HEK293 (cell line): ENCODE measurements around the gene CENPM.
A peak's percentile ranks its signal among the peaks of the same experiment; 100 is the strongest.

ENCODE experiments used
- CTCF ChIA-PET: fragments of 350-600 bp; formaldehyde crosslinking; extraction: SDS; loops from one replicate; lab custom pipeline; 2021; ENCODE audit warnings: antibody characterized with exemption; lab: Yijun Ruan, JAX
- POLR2A ChIA-PET: fragments of 300-600 bp; formaldehyde crosslinking; extraction: SDS; loops from one replicate; lab custom pipeline; 2020; ENCODE audit warnings: antibody characterized with exemption, inconsistent platforms; lab: Yijun Ruan, JAX
- H3K27ac ChIP-seq: fragments of 200-500 bp; sonication (Bioruptor generic); 2 replicates; pipeline ENCODE4 v1.5.1; 2014; ENCODE audit warnings: low read depth, low read length, control low read depth, inconsistent platforms; ENCODE audit errors: extremely low read depth
- H3K36me3 ChIP-seq, 2 experiments: fragments of 200-500 bp in 1 of 2; sonication (Bioruptor generic) in 1 of 2; 1 replicate in 1 of 2; 2 replicates in 1 of 2; pipeline ENCODE4 v1.5.1; 2014 to 2017; ENCODE audit warnings: inconsistent platforms in 2 of 2, low read length in 2 of 2; ENCODE audit not compliant: control insufficient read depth in 2 of 2, insufficient read depth in 1 of 2
- H3K4me1 ChIP-seq: fragments of 200-500 bp; sonication (Bioruptor generic); 2 replicates; pipeline ENCODE4 v1.5.1; 2014; ENCODE audit warnings: mild to moderate bottlenecking, low read length, inconsistent platforms; ENCODE audit not compliant: control insufficient read depth, insufficient read depth
- H3K4me3 ChIP-seq: 2 replicates; pipeline ENCODE4 v1.5.1; 2011; ENCODE audit warnings: low read depth, mild to moderate bottlenecking, control low read depth, low read length, moderate library complexity
- H3K9me3 ChIP-seq: fragments of 200-500 bp; sonication (Bioruptor generic); 2 replicates; pipeline ENCODE4 v1.5.1; 2014; ENCODE audit warnings: low read depth, low read length, inconsistent platforms; ENCODE audit not compliant: control insufficient read depth, insufficient read depth
- IKZF3 ChIP-seq: fragments of 450-650 bp; IDR thresholded peaks from 2 replicates; pipeline ENCODE4 v1.5.0; 2018; ENCODE audit warnings: missing biosample characterization, mild to moderate bottlenecking, missing genetic modification characterization, moderate library complexity
- KLF10 ChIP-seq: fragments of 450-650 bp; IDR thresholded peaks from 2 replicates; pipeline ENCODE4 v1.5.1; 2018; ENCODE audit warnings: missing biosample characterization, mild to moderate bottlenecking, missing genetic modification characterization
- YY1 ChIP-seq: fragments of 450-650 bp; formaldehyde crosslinking; IDR thresholded peaks from 2 replicates; pipeline ENCODE4 v1.5.1; 2018; ENCODE audit warnings: missing biosample characterization, missing genetic modification characterization
- ZNF138 ChIP-seq: fragments of 450-650 bp; formaldehyde crosslinking; IDR thresholded peaks from 2 replicates; pipeline ENCODE4 v1.5.1; 2016; ENCODE audit warnings: missing biosample characterization, missing genetic modification characterization, borderline replicate concordance
- ZNF16 ChIP-seq: fragments of 450-650 bp; formaldehyde crosslinking; IDR thresholded peaks from 2 replicates; pipeline ENCODE4 v1.5.1; 2016; ENCODE audit warnings: low read depth, missing biosample characterization, missing genetic modification characterization
- ZNF660 ChIP-seq: fragments of 450-650 bp; IDR thresholded peaks from 2 replicates; pipeline ENCODE4 v1.5.1; 2018; ENCODE audit warnings: missing biosample characterization, mild to moderate bottlenecking, missing genetic modification characterization
- ZNF664 ChIP-seq: fragments of 450-650 bp; formaldehyde crosslinking; IDR thresholded peaks from 2 replicates; pipeline ENCODE4 v1.5.1; 2016; ENCODE audit warnings: missing biosample characterization, missing genetic modification characterization
- ZNF747 ChIP-seq: fragments of 450-650 bp; formaldehyde crosslinking; IDR thresholded peaks from 2 replicates; pipeline ENCODE4 v1.5.1; 2016; ENCODE audit warnings: missing biosample characterization, missing genetic modification characterization
- TF ChIP-seq, protein P1 (sequence below): fragments of 450-650 bp; formaldehyde crosslinking; IDR thresholded peaks from 2 replicates; pipeline ENCODE4 v1.5.1; 2016; ENCODE audit warnings: missing biosample characterization, missing genetic modification characterization
- TF ChIP-seq, protein P2 (sequence below): fragments of 450-650 bp; formaldehyde crosslinking; IDR thresholded peaks from 2 replicates; pipeline ENCODE4 v1.5.1; 2016; ENCODE audit warnings: missing biosample characterization, missing genetic modification characterization, borderline replicate concordance
- TF ChIP-seq, protein P3 (sequence below): fragments of 450-650 bp; formaldehyde crosslinking; IDR thresholded peaks from 2 replicates; pipeline ENCODE4 v1.5.1; 2017; ENCODE audit warnings: missing biosample characterization, missing genetic modification characterization
- TF ChIP-seq, protein P4 (sequence below): fragments of 450-650 bp; formaldehyde crosslinking; IDR thresholded peaks from 2 replicates; pipeline ENCODE4 v1.5.1; 2016; ENCODE audit warnings: missing biosample characterization, missing genetic modification characterization
- TF ChIP-seq, protein P5 (sequence below): fragments of 450-650 bp; formaldehyde crosslinking; IDR thresholded peaks from 2 replicates; pipeline ENCODE4 v1.5.1; 2016; ENCODE audit warnings: missing biosample characterization, missing genetic modification characterization
- TF ChIP-seq, protein P6 (sequence below): fragments of 450-650 bp; IDR thresholded peaks from 2 replicates; pipeline ENCODE4 v1.5.1; 2018; ENCODE audit warnings: missing biosample characterization, missing genetic modification characterization

CENPM gene

DNA sequence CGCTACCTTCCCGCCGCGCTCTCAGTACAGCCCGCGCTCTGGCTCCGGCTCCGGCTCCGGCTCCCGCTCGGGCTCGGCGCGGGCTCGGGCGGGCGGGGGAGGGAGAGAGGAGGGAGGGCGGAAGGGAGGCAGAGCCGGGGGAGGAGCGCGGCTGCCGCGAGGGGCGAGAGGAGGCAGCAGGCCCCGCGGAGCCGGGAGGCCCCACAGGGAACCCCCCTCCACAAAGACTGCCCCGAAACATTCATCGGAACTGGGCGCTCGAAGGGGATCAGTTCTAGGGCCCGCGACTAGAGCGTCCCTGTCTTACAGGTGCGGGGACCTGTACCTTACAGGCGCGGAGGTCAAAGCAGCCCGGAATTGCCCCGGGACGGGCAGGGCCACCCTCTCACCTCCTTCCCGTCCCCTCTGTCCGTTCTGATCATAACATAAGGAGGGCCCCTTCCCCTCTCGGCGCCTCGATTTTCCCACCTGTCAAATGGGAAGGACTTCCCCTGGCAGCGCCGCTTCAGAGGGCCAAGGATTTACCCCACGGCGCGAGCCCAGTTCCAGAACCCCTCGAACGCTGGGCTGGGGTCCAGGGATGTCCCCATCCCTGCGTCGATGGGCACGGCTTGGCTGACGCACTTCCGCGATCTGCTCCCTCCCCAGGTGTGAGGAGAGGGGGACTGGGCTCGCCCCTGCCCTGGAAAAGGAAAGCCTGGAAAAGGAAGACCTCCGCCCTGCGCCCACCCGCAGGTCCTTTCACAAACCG lies 31.7 kb downstream of the CENPM start, which contains the start of gene SHISA8 (continued):
- TF ChIP-seq, protein P1, sequence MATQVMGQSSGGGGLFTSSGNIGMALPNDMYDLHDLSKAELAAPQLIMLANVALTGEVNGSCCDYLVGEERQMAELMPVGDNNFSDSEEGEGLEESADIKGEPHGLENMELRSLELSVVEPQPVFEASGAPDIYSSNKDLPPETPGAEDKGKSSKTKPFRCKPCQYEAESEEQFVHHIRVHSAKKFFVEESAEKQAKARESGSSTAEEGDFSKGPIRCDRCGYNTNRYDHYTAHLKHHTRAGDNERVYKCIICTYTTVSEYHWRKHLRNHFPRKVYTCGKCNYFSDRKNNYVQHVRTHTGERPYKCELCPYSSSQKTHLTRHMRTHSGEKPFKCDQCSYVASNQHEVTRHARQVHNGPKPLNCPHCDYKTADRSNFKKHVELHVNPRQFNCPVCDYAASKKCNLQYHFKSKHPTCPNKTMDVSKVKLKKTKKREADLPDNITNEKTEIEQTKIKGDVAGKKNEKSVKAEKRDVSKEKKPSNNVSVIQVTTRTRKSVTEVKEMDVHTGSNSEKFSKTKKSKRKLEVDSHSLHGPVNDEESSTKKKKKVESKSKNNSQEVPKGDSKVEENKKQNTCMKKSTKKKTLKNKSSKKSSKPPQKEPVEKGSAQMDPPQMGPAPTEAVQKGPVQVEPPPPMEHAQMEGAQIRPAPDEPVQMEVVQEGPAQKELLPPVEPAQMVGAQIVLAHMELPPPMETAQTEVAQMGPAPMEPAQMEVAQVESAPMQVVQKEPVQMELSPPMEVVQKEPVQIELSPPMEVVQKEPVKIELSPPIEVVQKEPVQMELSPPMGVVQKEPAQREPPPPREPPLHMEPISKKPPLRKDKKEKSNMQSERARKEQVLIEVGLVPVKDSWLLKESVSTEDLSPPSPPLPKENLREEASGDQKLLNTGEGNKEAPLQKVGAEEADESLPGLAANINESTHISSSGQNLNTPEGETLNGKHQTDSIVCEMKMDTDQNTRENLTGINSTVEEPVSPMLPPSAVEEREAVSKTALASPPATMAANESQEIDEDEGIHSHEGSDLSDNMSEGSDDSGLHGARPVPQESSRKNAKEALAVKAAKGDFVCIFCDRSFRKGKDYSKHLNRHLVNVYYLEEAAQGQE (tag by site-specific recombination): no peak
- TF ChIP-seq, protein P2, sequence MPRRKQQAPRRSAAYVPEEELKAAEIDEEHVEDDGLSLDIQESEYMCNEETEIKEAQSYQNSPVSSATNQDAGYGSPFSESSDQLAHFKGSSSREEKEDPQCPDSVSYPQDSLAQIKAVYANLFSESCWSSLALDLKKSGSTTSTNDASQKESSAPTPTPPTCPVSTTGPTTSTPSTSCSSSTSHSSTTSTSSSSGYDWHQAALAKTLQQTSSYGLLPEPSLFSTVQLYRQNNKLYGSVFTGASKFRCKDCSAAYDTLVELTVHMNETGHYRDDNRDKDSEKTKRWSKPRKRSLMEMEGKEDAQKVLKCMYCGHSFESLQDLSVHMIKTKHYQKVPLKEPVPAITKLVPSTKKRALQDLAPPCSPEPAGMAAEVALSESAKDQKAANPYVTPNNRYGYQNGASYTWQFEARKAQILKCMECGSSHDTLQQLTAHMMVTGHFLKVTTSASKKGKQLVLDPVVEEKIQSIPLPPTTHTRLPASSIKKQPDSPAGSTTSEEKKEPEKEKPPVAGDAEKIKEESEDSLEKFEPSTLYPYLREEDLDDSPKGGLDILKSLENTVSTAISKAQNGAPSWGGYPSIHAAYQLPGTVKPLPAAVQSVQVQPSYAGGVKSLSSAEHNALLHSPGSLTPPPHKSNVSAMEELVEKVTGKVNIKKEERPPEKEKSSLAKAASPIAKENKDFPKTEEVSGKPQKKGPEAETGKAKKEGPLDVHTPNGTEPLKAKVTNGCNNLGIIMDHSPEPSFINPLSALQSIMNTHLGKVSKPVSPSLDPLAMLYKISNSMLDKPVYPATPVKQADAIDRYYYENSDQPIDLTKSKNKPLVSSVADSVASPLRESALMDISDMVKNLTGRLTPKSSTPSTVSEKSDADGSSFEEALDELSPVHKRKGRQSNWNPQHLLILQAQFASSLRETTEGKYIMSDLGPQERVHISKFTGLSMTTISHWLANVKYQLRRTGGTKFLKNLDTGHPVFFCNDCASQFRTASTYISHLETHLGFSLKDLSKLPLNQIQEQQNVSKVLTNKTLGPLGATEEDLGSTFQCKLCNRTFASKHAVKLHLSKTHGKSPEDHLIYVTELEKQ: no peak
- TF ChIP-seq, protein P3, sequence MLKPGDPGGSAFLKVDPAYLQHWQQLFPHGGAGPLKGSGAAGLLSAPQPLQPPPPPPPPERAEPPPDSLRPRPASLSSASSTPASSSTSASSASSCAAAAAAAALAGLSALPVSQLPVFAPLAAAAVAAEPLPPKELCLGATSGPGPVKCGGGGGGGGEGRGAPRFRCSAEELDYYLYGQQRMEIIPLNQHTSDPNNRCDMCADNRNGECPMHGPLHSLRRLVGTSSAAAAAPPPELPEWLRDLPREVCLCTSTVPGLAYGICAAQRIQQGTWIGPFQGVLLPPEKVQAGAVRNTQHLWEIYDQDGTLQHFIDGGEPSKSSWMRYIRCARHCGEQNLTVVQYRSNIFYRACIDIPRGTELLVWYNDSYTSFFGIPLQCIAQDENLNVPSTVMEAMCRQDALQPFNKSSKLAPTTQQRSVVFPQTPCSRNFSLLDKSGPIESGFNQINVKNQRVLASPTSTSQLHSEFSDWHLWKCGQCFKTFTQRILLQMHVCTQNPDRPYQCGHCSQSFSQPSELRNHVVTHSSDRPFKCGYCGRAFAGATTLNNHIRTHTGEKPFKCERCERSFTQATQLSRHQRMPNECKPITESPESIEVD (tag by site-specific recombination): no peak
- no peak for TF ChIP-seq YY1 (tag by site-specific recombination)
- TF ChIP-seq ZNF747 (tag by site-specific recombination): no peak
- TF ChIP-seq, protein P4, sequence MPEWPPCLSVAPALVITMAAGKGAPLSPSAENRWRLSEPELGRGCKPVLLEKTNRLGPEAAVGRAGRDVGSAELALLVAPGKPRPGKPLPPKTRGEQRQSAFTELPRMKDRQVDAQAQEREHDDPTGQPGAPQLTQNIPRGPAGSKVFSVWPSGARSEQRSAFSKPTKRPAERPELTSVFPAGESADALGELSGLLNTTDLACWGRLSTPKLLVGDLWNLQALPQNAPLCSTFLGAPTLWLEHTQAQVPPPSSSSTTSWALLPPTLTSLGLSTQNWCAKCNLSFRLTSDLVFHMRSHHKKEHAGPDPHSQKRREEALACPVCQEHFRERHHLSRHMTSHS: no peak
- TF ChIP-seq, protein P5, sequence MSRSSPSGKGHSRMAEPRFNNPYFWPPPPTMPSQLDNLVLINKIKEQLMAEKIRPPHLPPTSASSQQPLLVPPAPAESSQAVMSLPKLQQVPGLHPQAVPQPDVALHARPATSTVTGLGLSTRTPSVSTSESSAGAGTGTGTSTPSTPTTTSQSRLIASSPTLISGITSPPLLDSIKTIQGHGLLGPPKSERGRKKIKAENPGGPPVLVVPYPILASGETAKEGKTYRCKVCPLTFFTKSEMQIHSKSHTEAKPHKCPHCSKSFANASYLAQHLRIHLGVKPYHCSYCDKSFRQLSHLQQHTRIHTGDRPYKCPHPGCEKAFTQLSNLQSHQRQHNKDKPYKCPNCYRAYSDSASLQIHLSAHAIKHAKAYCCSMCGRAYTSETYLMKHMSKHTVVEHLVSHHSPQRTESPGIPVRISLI: no peak
- TF ChIP-seq, protein P6, sequence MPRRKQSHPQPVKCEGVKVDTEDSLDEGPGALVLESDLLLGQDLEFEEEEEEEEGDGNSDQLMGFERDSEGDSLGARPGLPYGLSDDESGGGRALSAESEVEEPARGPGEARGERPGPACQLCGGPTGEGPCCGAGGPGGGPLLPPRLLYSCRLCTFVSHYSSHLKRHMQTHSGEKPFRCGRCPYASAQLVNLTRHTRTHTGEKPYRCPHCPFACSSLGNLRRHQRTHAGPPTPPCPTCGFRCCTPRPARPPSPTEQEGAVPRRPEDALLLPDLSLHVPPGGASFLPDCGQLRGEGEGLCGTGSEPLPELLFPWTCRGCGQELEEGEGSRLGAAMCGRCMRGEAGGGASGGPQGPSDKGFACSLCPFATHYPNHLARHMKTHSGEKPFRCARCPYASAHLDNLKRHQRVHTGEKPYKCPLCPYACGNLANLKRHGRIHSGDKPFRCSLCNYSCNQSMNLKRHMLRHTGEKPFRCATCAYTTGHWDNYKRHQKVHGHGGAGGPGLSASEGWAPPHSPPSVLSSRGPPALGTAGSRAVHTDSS (tag by site-specific recombination): no peak

DNA sequence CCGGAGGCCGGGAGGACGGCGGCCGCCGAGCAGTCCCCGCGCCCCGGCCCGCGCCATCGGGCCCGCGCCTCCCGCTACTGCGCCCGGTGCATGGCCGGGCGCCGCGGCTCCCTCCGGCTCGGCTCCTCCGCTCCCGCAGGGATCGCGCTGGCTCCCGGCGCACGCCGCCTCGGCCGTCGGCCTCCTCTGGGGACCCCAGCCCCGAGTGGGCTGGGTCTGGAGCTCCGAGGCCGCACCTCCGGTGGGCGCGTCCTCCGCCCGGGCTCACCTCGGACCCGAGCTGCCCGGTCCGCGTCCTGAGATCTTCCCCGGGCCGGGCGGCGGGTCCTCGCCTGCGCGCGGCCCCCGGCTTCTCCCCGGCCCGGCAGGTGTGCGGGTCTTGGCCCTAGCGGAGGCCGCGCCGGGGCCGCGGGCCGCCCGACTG lies 32.3 kb downstream of the CENPM start:
- POLR2A ChIA-PET: interaction anchor here (0.8 to 1.7 kb wide), 5 partner anchors 11 to 114 kb away, joined by 3 to 6 read pairs (median 4); partner anchors contain the start of genes CCDC134, CENPM and SREBF2
- H3K9me3 ChIP-seq: no peaks in the 10 kb centered on the region
- peaks cover 6% of the 10 kb centered on the region for H3K4me1 ChIP-seq
- peak overlapping the region; percentile 30 for H3K4me3 ChIP-seq
- no peaks in the 10 kb centered on the region for H3K36me3 ChIP-seq
- TF ChIP-seq KLF10 (tag by site-specific recombination) (no peak), ZNF138 (no peak), ZNF664 (tag by site-specific recombination) (no peak), IKZF3 (0 out of 2 replicates have a peak, but pooled peaks have one; percentile 20), ZNF660 (0 out of 2 replicates have a peak, but pooled peaks have one; percentile 22), ZNF16 (tag by site-specific recombination) (no peak)
- CTCF ChIA-PET: interaction anchor here (0.9 kb wide), 2 partner anchors 25 to 248 kb away, joined by 3 read pairs; no protein-coding TSS in a partner anchor
- peak overlapping the region; percentile 68; the same call in 1 of the 2 replicates for H3K27ac ChIP-seq
